Activated CD8-positive, alpha-beta memory T cell treated with anti-CD3 and anti-CD28 coated beads, Interleukin-2, amount 50 U/mL, for 1 hour (primary cell): ENCODE measurements around the gene SCYGR7.
A peak's percentile ranks its signal among the peaks of the same experiment; 100 is the strongest.

Source experiments
- DNase-seq: peaks from one replicate; pipeline ENCODE4 v3.0.0-alpha.2; 2020; ENCODE audit errors: extremely low read depth

Gene SCYGR7

DNA sequence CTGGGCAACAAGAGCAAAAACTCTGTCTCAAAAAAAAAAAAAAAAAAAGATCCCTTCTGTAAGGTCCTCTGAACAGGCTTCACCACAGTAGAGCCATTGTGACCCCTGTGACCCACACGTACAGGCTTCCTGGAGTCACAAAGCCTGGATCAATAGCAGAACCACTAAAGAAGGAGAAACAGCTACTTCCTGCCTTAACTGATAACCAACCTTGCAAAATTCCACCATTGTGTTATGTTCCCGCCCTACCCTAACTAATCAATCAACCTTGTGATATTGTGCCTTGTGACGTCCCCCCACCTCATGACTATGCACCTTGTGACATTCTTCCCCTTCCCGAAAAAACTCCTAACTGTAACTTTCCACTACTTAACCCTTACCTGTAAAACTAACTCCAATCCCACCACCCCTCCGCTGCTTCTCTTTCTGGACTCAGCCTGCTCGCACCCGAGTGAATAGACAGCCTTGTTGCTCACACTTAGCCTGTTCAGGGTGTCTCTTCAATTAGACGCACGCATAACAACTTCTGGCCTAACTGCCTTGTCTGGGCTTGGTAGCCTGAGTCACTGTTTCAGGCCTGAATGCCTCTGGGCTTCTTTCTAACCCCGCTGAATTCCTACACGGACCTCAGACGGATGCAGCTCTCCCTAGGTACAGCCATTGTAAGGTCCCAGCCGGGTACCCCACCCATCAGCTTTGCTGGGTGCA, 31.4 kb downstream of the SCYGR7 start:
- DNase-seq = no peak

- no peak for DNase-seq
These were observed 33.8 kb downstream of the SCYGR7 start for GRCh38 chr2:227761740-227762476.

GRCh38 chr2:227765788-227766372, 37.7 kb downstream of the SCYGR7 start:
- DNase-seq = no peak

- DNase-seq = peak; percentile 12
These were observed 38.3 kb downstream of the SCYGR7 start for GRCh38 chr2:227766373-227766883.

DNA sequence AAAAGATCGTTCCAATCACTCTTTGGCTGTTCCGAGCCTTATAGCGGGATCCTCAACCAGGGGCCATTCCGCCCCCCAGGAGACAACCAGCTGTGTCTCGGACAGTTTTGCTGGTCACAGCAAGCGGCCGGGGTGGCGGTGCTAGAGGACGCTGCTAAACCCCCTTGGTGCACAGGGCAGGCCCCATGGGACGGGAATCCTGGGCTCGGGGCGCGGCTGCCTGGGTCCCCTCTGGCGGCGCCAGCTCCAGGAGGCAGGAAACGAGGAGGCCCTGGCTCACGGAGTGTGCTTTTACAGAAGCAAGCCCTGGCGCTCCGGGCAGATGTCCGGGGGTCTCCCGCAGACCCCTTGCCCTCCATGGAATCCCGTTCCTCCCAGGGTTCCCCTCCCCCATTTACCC, 39.7 kb downstream of the SCYGR7 start:
- no peak for DNase-seq

DNA sequence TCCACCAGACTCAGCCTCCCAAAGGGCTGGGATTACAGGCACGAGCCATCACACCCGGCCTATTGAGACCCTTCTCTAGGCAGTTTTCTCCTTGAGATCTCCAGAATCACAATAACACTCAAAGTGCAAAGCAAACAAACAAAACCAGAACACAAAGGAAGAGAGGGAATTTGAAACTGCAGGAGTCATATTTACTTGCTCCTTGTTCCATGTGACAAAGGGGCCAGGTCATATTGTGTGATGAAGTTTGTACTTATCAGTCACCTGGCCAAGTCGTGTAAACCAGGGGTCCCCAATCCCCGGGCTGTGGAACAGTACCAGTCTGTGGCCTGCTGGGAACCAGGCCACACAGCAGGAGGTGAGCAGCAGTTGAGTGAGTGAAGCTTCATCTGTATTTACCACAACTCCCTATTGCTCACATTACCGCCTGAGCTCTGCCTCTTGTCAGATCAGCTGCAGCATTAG, 44.1 kb downstream of the SCYGR7 start:
- DNase-seq = no peak

DNA sequence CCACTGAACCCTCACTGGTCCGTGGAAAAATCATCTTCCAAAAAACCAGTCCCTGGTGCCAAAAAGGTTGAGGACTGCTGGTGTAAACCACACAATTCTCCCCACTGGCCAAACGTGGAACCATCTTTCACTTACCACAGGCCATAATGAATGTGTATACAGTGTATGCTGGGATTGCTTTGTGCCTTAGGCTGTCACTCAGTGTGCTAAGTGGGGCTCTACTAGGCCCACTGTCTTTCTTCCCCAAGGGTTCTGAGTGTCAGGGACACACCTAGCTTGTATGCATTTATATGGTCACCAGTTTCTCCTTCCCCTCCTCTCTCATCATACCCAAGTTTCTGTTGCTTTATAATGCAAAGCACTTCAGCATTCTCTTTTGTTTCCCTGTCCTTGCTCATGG, 44.8 kb downstream of the SCYGR7 start:
- no peak for DNase-seq

DNA sequence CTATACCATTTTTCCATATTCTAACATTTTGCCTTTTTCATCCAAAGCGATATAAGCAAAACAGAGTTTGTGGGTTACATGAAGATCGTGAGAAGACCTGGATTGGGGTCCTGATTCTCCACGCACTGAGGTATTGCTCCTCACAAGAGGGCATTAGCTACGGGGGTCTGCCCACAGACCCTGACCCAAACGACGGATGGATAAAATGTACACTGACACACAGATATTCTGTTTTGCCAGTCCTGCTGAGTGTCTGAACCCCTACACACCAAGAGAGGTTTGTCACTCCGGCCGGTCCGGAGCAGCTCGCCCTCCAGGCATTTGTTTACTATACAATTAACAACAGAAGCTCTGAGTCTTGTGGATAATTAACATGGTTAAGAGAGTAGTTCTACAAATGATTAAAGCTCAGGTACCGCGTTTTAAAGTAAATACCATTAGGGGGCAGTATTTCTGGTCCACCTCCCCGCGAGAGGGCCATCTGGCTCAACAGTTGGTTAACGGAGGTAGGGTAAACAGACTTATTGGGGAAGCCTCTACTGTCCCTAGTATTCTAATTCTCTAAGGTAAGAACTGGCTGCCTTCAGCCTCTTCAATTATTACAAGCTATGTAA, 46.0 kb downstream of the SCYGR7 start:
- DNase-seq = no peak

DNA sequence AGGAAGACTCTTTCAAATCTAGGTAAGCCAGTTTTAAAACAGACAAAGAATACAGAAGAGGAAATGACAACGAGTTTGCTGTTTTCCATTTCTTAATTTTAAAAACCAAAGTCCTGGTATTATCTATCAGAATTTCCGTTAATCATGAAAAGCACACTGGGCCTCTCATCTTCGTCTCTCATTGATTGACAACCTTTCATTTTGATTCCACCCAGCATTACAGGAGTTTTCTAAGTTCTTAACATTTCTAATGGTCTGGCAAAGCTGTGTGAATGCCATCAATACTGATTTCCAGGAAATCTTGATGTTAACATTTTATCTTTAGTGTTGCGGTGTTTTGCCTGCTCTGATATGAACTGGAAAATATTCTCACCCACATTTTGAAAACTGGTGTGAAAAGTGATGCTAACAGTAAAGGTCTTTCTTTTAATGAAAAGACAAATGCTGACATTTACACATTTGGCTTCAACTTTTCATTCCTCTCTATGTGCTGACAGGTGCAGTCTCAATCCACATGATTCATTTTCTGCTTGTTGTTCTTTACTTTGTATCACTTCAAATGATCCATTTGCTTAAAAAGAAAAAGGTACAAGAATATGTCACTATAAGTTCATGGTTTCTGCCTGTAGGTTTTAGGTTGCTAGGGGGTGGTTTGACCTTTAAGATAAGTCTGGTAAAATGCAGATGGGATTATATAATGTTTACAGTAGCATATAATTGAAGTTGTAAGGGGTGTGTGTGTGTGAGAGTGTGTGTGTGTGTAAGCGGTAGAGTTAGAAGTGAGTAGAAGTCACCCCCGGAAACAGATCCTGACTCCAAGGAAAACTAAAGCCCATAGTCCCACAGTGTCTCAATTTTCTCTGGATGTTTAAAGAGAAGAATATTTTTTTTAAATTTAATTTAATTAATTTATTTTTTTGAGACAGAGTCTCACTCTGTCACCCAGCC, 47.0 kb downstream of the SCYGR7 start:
- no peak for DNase-seq
